HG02642 (cell line): ENCODE data around the gene P2RX7.

Experiments
- ATAC-seq: cut with Tn5 transposase; IDR thresholded peaks from one replicate; pipeline ENCODE4 v1.9.1; 2021; ENCODE audit warnings: mild to moderate bottlenecking; ENCODE audit not compliant: unreplicated experiment, poor library complexity

P2RX7 gene

DNA sequence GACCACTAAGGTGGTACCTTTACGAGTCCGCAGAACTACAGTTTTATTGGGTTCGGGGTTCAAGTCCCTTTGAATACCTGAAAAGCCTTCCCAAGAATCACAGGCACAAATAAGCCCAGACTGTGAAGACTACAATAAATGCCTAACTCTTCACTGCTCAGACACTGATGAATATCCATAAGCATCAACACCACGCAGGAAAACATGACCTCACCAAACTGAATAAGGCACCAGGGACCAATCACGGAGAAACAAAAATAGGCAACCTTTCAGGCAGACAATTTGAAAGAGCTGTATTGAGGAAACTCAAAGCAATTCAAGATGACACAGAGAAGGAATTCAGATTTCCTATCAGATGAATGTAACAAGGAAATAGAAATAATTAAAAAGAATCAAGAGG lies 24.2 kb upstream of the P2RX7 start:
- ATAC-seq = no peak

DNA sequence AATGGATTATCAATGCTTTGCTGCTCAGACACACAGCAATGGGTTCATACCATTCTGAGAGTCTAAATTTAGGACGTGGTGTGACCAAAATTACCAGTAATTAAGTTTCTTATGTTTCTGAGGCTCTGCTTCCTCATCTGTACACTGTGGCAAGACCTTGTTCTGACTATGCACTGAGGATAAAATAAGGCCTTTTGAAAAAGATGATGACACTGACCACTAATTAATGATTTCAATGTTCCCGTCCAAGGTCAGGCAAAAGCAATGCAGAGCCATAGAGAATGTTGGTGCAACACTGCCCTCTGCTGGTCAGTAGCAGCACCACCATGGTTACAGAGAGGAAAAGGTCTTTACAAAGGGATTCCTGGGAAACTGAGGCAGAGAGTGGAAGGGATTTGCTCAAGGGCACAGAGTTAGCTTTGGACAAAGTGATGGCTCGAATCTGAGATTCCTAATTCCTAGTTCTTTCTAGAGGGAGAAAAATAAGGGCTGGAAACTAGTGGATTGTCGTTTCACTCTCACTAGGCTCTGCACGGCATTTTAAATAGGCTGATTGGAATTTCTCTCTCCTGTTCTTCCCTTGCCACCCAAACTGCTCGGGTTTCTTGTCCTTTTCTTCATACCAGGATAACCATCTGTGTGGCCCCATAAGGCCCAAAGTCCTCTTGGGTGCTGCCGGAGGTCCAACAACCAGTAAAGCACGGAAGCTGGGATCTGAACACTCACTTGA lies 22.3 kb upstream of the P2RX7 start:
- ATAC-seq = peak; percentile 49

DNA sequence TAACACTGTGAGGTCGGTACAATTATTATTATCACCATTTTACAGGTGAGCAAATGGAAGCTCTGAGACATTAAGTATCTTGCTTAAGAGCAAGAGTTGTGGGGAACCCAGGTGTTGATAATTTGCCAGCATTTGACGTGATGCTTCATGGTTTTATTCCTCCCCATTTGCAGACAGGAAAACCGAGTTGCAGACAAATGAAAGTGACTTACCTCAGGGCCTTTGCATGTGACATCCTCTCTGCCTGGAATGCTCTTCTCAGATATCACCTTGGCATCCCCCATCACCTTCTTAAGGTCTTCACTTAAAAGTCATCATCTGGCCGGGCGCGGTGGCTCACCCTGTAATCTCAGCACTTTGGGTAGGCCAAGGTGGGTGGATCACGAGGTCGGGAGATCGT lies 21.0 kb upstream of the P2RX7 start:
- no peak for ATAC-seq

DNA sequence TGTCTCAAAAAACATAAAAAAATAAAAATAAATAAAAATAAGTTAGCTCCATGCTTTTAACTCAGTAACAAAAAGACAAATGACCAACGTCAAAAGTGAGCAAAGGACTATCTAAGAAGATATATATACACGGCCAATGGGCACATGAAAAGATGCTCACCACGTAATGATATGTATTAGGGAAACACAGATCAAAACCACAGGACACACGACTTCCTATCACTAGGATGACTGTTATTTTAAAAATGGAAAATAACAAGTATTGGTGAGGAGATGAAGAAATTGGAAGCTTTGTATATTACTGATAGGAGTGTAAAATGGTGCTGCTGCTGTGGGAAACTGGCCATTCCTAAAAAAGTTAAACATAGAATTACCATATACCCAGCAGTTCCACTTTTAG lies 20.2 kb upstream of the P2RX7 start:
- no peak for ATAC-seq

DNA sequence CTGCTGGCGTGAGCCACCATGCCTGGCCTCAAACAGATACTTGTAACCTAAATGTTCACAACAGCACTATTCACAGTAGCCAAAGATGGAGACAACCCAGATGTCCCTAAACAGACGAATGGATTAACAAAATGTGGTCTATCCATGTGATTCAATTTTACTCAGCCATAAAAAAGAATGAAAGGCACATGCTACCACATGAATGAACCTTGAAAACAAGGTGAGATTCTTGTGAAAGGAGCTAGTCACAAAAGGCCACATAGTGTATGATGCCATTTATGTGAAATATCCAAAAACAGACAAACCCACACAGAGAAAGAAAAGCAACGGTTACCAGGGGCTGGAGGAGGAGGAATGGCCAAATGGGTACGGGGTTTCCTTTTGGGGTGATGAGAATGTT lies 19.6 kb upstream of the P2RX7 start:
- ATAC-seq = no peak

DNA sequence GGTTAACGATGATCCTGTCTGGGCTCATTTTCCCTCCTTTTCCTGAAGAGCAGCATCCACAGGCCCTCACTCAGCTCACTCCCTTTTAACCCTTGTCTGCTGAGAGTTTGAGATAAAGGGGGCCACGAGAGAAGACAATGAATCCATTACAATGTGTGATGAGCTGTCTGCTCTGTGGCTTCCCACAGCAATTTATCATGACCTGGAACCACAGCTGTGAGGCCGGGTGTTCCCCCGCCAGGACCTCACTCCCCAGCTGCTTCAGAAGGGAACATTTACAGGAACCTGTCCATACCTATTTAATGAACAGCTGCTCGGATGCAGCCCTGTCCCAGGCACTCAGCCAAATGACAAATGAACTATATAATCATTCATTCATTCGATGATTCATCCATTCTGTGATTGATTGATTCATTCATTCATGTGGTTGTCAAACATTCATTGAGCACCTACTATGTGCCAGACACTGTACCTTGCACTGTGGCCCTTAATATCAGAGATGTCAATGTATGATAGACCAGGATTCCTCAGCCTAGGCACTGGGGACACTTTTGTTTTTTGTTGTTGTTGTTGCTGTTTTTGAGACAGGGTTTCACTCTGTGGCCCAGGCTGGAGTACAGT lies 18.5 kb upstream of the P2RX7 start:
- no peak for ATAC-seq

DNA sequence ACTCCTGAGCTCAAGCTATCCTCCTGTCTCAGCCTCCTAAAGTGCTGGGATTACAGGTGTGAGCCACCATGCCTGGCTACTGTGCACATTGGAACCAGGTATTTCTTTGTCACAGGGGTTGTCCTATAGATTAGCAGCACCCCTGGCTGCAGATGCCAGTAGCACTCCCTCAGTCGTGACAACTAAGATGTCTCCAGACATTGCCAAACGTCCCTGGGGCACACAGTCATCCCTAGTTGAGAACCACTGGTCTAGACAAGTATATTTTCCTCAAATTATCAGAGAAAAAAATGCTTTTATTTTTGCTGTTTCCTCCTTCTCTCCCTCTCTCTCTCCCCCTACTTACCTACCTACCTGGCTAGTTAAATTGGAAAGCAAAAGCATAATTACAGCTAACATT lies 17.9 kb upstream of the P2RX7 start:
- ATAC-seq = no peak

DNA sequence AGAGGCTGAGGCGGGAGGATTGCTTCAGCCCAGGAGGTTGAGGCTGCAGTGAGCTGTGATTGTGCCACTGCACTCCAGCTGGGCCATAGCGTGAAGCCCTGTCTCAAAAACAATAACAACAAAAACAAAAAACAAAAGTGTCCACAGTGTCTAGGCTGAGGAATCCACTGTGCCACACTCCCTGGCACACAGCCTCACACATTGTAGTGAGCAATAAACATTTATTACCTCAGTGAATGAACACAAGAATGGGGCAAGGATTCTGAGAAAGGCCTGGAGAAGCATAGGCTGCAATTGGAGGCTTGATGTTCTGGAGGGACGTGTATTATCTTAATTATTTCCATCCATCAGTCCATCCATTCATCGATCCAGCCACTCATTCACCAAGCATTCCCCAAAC lies 17.1 kb upstream of the P2RX7 start:
- ATAC-seq = no peak

DNA sequence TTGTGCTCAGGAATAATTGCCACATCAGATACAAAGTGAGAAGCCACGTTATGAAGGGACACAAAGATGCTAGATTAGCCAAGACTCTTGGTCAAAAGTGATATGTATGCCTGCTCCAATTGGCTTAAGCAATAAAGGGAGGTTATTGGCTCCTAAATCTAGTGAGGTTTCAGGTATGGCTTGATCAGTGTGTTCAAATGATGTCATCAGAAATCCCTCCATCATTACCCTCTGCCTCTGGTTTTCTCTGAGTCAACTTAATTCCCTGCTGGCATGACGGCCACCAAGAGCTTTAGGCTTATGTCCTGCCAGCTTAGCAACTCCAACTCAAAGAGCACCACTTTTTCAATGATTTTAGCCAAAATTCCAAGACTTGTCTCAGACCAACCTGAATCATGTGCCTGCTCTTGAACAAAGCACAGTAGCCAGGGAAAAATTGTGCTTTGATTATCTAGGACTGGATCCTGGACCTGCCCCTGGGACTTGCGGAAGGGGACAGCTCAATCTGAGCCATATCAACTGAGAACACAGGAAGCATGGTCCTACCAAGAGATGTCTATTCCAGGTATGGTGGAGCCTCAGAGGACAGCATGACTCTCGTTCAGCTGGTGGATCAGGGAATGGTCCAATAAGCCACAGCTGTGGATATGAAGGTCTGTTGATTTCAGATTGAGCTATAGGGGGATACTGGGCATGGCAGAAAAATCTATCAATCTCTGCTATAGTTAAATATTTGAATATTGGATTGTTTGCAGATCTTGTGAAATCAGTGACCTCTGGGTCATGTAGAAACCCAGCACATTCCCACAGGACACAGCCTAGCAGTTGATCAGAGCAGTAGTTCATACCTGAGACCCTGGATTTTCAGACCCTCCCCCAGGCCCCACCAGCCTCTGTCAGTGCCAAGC lies 16.1 kb upstream of the P2RX7 start:
- no peak for ATAC-seq

DNA sequence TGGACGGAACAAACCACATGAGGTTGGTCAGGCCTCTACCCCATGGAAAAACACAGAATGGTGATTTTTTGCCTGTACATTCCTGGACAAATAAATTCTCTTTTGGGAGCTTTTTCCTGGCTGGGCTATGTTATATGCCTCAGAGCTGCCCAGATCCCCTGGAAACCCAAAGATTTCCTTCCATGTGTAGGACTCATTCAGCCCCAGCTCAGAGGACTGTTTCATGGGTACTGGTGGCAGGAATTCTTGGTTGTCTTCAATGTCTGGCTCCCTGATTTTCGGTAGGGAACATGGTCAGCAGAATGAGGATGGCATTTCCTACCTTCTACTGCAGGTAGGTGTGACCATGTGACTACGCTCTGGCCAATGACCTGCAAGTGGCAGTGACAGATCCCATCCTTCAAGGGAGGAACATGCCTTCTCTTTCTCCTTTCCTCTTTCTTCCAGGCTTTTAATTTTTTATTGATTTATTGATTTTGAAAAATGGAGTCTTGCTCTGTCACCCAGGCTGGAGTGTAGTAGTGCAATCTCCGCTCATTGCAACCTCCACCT lies 15.4 kb upstream of the P2RX7 start:
- no peak for ATAC-seq

DNA sequence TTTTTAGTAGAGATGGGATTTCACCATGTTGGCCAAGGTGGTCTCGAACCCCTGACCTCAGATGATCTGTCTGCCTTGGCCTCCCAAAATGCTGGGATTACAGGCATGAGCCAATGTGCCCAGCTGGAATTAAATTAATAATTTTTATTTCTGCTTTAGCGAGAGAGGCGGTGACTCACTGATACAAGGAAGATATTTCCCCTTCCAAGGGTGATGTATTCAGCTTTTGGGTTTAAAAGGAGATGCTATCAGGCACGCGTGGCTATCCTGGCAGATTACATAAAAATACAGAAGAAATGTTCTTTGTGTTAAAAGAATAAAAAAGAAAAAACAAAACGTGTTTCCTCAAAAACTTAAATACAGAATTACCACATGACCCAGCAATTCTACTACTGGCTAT lies 12.4 kb upstream of the P2RX7 start:
- no peak for ATAC-seq

DNA sequence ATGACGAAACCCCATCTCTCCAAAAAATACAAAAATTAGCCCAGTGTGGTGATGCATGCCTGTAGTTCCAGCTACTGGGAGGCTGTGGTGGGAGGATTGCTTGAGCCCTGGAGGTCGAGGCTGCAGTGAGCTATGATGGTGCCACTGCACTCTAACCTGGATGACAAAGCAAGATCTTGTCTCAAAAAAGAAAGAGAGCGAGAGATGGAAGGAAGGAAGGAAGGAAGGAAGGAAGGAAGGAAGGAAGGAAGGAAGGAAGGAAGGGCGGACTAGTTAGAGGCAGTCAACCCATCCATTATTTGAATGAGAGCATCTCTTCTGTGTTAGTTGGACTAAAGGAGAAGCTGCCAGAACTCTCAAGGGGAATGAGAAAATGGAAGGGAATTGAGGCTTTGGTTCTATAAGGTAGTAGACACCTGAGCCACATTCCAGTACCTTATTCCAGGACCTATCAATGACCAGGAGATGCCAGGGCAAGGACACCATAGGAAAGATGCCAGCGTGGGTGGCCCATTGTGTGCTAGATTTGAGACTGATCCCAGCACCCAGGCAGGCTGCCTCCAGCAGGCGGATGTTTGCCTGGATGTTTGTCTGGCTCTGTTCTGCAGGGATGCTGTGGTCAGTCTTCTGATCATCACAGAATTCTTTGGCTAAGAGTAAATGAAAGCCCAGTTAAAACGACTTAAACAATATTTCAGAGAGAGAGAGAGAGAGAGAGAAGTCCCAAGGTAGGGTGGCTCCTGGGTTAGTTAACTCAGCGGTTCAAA lies 11.5 kb upstream of the P2RX7 start:
- no peak for ATAC-seq

DNA sequence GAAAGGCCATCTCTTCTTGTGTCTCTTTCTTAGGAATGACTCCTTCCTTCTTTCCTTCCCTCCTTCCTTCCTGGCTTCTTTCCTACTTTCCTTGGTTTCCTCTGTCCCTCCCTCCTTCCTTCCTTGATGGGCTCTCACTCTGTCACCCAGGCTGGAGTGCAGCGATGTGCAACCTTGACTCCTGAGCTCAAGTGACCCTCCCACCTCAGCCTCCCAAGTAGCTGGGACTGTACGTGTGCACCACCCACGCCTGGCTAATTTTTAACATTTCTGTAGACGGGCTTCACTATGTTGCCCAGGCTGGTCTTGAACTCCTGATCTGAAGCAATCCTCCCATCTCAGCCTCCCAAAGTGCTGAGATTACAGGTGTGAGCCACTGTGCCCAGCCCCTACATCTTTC lies 10.9 kb upstream of the P2RX7 start:
- no peak for ATAC-seq

DNA sequence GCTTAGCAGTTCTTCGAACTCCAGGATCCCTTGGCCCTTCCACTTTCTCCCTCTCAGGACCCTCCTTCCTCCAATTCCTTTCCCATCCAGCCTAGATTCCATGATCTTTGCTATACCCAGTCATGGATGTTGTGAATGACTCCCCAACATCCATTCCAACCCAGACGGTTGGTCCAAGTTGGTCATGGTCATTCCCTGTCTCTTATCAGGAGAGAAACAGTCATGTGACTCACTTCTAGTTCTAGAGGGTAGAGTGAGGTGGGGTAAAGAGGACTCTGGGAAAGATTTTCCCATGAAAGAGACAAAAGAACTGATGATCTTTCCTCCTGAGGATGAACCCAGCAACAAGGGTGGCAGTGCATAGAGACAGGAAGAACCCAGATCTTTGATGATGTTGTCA lies 9.2 kb upstream of the P2RX7 start:
- no peak for ATAC-seq

DNA sequence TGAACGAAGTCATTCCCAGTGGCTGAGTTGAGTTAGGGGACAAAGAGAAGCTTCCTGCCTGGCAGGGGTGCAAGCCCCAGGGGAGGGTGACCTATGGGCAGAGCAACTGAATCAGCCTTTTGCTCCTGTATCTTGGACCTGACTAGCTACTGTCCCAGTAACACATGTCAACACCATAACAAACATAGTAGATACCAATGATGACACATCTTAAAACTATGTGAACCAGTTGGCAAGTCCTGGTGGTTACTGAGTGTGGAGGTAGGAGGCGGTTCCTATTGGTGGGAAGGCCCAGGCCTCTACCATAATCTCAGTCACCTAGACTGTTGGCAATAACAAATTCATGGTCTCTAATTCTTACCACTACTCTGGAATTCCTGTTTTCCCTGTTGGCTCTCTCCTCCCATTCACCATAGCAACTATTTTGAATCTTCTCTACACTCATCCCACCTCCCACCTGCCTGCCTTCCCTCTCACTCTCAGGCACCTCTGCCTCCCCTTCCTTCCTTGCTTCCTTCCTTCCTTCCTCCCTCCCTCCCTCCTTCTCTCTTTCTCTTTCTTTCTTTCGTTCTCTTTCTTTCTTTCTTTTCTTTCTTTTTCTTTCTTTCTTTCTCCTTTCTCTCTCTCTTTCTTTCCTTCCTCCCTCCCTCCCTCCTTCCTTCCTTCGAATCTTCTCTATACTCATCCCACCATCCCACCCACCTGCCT lies 8.1 kb upstream of the P2RX7 start:
- no peak for ATAC-seq

DNA sequence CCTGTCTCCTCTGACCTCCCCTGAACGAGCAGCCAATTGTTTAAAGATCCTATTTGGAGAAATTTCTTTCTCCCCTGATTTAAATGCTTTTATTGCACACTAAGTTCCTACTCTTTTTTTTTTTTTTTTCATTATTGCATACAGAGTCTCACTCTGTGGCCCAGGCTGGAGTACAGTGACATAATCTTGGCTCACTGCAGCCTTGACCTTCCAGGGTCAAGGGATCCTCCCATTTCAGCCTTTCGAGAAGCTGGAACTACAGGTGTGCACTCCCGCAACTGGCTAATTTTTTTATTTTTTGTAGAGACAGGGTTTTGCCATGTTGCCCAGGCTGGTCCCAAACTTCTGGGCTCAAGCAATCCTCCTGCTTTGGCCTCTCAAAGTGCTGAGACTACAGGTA lies 5.2 kb upstream of the P2RX7 start:
- ATAC-seq = no peak

DNA sequence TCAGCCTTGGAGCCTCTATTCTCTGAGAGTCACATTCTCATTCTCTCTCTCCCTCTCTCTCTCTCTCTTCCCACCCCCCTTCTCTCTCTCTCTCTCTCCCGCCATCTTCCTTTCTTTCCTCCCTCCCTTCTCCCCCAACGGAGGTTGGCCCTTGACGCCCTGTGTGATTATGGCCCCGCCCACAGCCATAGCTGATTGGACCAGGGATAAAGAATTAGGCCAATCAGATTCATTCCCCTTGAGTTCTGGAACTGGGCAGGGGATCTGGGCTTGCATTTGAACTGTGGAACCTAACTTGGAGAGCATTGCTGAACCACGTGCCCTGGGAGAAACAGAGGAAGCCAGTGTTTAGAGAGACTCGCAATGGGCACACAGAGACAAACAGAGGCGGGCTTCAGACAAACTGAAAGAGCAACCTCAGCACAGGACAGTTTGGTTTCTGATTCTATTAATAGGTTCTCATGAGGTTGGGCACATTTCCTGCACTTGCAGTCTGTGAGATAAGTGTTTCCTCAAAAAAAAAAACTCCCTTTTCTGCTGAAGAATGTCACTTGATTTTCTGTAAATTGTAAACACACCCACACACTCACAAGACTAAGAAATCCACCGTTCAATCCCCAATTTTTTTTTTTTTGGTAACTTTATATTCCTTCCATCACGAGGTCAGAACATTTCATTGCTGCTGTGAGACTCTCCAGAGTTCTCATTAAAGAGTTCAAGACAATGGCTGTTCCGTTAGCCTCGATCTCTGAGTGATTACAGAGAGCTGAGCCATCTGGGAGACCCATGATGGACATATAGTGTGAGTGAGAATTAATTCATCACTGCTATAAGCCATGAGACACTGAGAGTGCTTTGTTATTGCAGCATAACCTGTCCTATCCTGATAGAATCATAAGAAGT lies 3.5 kb upstream of the P2RX7 start:
- peak; percentile 81 for ATAC-seq

DNA sequence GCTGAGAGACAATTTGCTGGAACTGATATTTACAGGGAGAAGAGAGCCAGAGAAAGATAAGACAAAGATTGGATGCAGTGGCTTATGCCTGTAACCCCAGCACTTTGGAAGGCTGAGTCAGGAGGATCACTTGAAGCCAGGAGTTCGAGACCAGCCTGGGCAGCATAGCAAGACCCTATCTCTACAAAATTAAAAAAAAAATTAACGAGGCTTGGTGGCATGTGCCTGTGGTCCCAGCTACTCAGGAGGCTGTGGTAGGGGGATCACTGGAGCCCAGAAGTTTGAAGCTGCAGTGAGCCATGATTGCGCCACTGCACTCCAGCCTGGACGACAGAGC lies 2.9 kb upstream of the P2RX7 start:
- no peak for ATAC-seq

DNA sequence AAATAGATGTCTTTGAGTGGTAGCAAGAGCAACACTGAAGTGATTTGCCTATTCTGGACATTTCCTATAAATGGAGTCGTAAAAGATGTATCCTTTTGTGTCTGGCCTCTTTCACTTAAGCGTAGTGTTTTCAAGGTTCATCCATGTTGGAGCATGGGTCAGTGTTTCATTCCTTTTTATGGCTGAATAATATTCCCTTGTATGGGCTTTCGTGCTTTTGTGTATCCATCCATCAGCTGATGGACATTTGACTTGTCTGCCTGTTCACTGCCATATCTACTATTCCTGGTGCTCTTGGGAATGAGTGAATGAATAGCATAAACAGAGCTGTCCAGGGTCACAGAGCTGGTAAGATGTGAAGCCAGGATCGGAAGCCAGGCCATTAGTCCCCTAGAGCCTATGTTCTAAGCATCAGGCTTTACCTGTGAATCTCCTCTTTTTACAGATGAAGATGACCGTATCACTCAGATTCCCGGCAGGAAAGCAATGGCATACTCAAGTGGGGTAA lies 1.8 kb upstream of the P2RX7 start:
- no peak for ATAC-seq
